ENCODE data around the gene IDH1.
"Not testable (repeated sequence)": the region's sequence is repeated elsewhere in the genome, so short reads cannot be mapped to it uniquely, and the experiment has no call there.

IDH1 gene

GRCh38 chr2:208222351-208222750 is 32.5 kb downstream of the IDH1 start:
- no peak for DNase-seq (ENCODE audit: low read depth in 1 of 2, low spot score in 1 of 2)

GRCh38 chr2:208221873-208222272 is 33.0 kb downstream of the IDH1 start:
- not testable (repeated sequence) for DNase-seq (ENCODE audit: low read depth in 1 of 2, low spot score in 1 of 2)

DNA sequence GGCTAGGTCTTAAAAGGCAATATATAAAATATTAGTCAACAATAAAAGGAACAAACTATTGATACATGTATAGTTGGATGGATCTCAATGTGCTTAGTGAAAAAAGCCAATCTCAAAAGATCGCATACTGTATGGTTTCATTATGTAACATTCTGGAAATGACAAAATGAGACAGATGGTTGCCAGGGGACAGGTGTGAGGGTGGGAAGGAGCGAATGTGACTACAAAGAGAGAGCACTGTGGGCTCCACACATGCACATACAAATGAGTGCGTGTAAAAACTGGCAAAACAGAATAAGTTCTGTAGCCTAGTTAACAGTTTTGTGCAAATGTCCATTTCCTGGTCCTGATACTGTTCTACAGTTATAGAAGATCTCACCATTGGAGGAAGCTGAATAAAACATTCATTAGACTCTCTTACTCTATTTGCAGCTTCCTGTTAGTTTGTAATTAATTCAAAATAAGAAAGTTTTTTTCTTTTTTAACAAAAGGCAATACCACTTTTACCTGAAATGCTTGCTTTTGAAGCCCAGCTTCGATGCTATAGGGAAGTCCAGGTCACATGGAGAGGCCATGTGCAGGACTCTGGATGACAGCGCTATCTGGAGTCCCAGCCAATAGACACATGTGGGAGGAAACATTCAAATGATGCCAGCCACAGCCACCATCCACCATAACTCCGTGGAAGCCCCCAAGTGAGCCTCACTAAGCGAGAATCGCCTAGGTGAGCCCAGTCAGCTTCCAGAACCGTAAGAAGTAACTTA is 44.0 kb downstream of the IDH1 start:
- no peak for DNase-seq (ENCODE audit: low read depth in 1 of 2, low spot score in 1 of 2)

DNA sequence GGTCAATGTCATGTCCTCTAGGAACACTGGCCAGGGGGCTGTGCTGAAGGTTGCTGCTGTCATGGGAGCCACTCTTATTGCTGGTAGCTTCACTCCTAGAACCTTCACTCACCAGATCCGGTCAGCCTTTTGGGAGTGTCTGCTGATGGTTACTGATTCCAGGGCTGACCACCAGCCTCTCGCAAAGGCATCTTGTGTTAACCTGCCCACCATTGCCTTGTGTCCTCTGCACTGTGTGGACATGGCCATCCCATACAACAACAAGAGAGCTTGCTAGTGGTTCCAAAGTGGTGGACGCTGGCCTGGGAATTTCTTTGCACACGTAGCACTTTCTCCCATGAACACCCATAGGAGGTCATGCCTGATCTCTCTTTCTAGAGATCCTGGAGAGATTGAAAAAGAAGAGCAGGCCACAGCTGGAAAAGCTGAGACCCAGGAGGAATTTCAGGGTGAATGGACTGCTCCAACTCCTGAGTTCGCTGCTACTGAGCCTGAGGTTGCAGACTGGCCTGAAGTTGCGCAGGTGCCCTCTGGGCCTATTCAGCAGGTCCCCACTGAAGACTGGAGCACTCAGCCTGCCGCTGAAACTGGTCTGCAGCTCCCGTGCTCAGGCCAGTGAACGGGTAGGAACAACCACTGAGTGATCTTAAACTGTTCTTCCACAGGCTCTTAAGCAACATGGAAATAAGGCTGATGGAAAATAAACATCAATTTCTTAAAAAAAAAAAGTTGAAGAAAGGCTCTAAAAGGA is 46.4 kb downstream of the IDH1 start:
- no peak for DNase-seq (ENCODE audit: low read depth in 1 of 2, low spot score in 1 of 2)

DNA sequence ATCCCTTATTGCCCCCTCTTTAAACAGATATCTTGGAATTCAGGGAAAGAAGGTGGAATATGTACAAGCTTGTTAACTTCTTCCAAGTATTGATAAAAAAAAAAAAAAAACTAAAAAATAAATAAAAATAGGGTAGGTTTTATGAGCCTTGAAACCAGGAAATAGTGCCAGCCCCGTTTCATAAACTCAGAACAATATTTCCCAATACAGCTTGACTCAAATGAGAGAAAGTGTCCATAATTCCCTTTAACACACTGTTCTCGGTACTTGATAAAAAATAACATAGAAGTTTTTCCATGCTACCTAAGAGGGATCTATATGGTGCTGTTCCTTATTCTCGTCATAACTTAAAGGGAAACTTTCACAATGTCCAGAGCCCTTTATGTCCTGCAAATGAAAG is 47.1 kb downstream of the IDH1 start:
- no peak for DNase-seq (ENCODE audit: low read depth in 1 of 2, low spot score in 1 of 2)

- DNase-seq (ENCODE audit: low read depth in 1 of 2, low spot score in 1 of 2): no peak
Observed at GRCh38 chr2:208204166-208204565, 50.7 kb downstream of the IDH1 start.

DNA sequence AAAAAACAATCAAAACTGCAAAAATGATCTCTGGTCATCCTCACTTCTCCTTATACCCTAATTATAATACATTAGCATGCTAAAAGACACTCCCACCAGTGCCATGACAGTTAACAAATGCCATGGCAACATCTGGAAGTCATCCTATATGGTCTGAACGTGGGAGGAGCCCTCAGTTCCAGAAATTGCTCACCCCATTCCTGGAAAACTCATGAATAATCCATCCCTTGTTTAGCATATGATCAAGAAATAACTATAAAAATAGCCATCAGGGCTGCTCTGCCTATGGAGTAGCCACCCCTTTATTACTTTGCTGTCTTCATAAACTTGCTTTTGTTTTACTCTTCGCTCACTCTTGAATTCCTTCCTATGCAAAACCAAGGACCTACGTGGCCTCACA is 59.3 kb downstream of the IDH1 start:
- no peak for DNase-seq (ENCODE audit: low read depth in 1 of 2, low spot score in 1 of 2)

DNA sequence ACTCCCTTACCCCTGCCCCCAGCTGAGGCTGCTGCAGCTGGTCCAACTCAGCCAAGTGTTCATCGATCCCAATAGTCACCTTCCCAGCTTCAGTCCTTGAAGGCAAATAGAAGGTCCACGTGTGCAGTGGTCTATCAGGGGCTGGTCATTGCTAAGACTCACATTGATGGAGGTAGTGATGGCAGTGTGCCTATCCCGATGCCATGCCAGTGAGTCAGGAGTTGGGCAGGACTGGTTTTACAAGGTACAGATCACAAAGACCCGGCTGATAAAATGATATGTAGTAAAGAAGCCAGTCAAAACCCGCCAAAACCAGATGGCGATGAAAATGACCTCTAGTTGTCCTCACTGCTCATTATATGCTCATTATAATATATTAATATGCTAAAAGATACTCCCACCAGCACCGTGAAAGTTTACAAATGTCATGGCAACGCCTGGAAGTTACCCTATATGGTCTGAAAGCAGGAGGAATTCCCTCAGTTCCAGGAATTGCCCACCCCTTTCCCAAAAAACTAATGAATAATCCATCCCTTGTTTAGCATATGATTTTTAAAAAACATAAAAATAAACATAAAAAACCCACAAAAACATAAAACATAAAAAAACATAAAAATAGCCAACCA is 62.1 kb downstream of the IDH1 start:
- no peak for DNase-seq (ENCODE audit: low read depth in 1 of 2, low spot score in 1 of 2)

- no peak for DNase-seq (ENCODE audit: low read depth in 1 of 2, low spot score in 1 of 2)
Observed at GRCh38 chr2:208189810-208190503, 64.9 kb downstream of the IDH1 start, which contains the start of gene C2orf80. C2orf80 (minus strand) TSS chr2:208190030; CDS start chr2:208186986, 3,044 bp downstream.

GRCh38 chr2:208189069-208189809 is 65.6 kb downstream of the IDH1 start:
- DNase-seq (ENCODE audit: low read depth in 1 of 2, low spot score in 1 of 2): no peak

GRCh38 chr2:208186893-208187292 is 68.0 kb downstream of the IDH1 start:
- DNase-seq (ENCODE audit: low read depth in 1 of 2, low spot score in 1 of 2): no peak

DNA sequence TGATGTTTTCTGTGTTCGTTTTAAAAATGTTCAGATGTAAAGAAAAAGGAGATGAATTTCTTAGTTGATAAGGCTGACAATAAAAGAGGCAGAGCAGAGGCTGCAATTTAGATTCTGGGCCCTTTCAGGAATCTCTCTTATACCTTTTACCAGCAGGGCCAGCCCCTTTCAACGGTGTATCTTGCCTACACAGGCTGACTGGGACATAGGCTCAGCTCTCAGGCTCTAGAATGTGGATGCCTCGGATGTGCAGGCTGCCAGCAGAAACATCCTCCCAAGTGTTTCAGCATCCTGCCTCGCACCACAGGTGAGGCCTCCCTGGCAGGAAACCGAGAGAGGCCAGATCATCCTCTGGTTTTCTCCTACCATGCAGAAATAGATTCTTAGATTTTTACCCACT is 68.4 kb downstream of the IDH1 start:
- DNase-seq (ENCODE audit: low read depth in 1 of 2, low spot score in 1 of 2): no peak

All from stimulated activated CD4-positive, alpha-beta T cell treated with anti-CD3 and anti-CD28 coated beads, Interleukin-15, amount 100 ng/mL, for 1 hour (primary cell).